Thyroid gland (tissue), 4 donors: ENCODE results near the gene MAD2L1BP.

Experiments
- POLR2A ChIP-seq, 2 donors: fragments of 450-650 bp; IDR thresholded peaks; one replicate each; pipeline ENCODE4 v1.6.1; 2017; ENCODE audit warnings: antibody characterized with exemption in 2 of 2, mild to moderate bottlenecking in 2 of 2, moderate library complexity in 1 of 2
- TF ChIP-seq, protein P1 (sequence below), 6 experiments: fragments of 200-600 bp in 3 of 6; fragments of 450-650 bp in 3 of 6; sonication (generic) in 3 of 6; IDR thresholded peaks; one replicate each; pipeline ENCODE4 v1.5.1; 2016 to 2019; ENCODE audit warnings: antibody characterized with exemption in 6 of 6, mild to moderate bottlenecking in 2 of 6, inconsistent platforms in 1 of 6, moderate library complexity in 1 of 6

DNA sequence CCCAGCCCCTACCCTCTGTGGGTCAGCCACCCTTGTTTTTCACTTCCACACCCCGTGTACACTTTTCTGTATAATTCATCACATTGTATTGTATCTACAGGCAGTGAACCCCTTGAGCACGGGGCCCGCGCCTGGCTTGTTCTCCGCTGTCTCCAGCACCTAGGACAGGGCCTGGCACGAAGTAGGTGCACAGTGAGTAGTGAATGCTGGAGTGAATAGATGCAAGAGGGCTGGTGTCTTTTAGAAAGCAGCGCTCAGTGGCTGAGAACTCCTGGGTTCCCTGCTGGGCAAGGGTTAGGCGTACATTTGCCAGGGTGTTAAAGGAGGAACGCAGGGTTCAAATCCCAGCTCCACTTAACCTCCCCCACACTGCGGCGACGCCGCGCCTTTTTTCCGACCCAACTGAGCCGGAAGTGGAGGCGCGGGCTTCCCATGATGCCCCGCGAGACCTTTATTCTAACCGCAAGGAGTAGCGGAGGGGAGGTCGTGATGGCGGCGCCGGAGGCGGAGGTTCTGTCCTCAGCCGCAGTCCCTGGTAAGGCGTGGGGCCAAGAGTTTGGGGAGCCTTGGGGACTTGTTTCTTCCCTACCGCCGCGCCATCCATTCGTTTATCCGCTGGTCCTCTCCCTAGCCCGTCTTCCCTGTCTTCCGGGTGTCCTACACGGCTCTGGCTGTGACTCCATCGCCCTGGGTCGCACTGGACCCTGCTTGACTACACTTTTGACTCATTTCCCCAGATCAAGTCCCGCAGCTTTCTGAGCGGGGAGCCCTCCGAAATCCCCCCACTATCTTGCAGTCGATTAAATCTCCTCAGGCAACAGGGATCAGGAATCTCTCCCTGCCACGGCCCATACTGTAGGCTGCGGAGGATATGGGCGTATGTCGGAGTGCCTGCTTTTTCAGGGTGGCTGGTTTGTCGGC, at the start of gene MAD2L1BP:
- TF ChIP-seq, protein P1, sequence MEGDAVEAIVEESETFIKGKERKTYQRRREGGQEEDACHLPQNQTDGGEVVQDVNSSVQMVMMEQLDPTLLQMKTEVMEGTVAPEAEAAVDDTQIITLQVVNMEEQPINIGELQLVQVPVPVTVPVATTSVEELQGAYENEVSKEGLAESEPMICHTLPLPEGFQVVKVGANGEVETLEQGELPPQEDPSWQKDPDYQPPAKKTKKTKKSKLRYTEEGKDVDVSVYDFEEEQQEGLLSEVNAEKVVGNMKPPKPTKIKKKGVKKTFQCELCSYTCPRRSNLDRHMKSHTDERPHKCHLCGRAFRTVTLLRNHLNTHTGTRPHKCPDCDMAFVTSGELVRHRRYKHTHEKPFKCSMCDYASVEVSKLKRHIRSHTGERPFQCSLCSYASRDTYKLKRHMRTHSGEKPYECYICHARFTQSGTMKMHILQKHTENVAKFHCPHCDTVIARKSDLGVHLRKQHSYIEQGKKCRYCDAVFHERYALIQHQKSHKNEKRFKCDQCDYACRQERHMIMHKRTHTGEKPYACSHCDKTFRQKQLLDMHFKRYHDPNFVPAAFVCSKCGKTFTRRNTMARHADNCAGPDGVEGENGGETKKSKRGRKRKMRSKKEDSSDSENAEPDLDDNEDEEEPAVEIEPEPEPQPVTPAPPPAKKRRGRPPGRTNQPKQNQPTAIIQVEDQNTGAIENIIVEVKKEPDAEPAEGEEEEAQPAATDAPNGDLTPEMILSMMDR (IDR thresholded peaks at IDR 0.05) = no peak
- TF ChIP-seq POLR2A (IDR thresholded peaks at IDR 0.05) = peak in 1 of 2 donors; percentile 79
